Measurements from ENCODE around the gene SOX5. TPM values are rescaled to one million over a fixed set of nuclear protein-coding genes. Genes with fewer than 3 reads are reported as not detected.

SOX5 gene
- total and polyA plus RNA-seq, 2 donors (not counting 1 experiment from before 2014, with no cell fraction given): 9.2 to 32.0 TPM

DNA sequence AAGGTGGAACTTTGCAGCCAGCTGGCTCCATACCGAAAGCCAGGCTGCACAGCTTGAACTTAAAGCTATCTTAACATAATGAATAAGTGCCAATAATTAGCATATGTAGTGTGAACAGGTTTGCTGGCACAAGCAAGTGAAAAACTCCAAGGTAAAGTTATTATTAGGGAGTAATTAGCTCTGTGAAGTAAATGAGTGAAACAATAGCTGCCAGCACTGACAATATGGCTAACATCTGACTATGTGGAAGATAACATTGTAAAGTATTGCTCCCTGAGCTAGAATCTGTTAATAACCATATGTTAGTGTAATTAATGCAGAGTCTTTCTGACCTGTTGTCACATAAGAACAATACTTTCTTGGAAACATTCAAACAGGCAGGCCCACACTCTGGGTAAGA, 246.4 kb downstream of the SOX5 start:
- no peaks in the 10 kb centered on the region for H3K4me1 ChIP-seq (ENCODE audit: control insufficient read depth, extremely low read depth, insufficient read depth, low read length)
- DNase-seq (ENCODE audit: low read depth in 2 of 2): no peak

DNA sequence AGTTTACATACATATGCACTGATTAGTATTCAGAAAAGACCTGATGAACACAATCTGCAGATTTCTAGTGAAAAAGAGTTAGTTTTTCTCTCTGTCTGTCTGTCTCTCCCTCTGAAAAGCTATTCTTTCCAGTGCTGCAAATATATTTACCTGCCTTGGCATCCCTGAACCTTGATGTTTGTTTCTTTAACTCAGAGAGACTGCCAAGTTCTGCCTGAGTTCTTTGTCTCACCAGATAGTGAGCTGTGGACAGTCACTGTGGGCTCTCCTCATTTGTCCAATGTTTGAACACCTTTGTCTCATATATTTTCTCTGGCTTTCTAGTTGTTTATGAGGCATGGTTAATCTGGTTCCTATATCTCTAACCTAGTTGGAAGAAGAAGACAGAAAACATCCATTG, 250.4 kb downstream of the SOX5 start:
- no peak overlapping the region for H3K4me3 ChIP-seq (replicated peaks in 1 of 4; ENCODE audit: control extremely low read depth in 1 of 4, insufficient read depth in 1 of 4, low read depth in 3 of 4, low read length in 4 of 4)
- no peak for DNase-seq (ENCODE audit: low read depth in 2 of 2)
- peaks cover 2% of the 10 kb centered on the region for H4K20me1 ChIP-seq (ENCODE audit: control insufficient read depth, extremely low read depth, insufficient read depth, low read length)
- H3K9me3 ChIP-seq (ENCODE audit: control insufficient read depth, insufficient read depth, low read depth, low read length): no peaks in the 10 kb centered on the region
- no peaks in the 10 kb centered on the region for H3K79me2 ChIP-seq (ENCODE audit: control insufficient read depth, insufficient read depth, low read length)
- no peaks in the 10 kb centered on the region for H3K27me3 ChIP-seq (ENCODE audit: control insufficient read depth, insufficient read depth, low read length)
- H3K36me3 ChIP-seq (ENCODE audit: control insufficient read depth, insufficient read depth, low read length): no peaks in the 10 kb centered on the region
- no peak overlapping the region for H2AFZ ChIP-seq (ENCODE audit: low read length)
- H3K27ac ChIP-seq (ENCODE audit: insufficient read depth, low read length): no peak overlapping the region
- no peaks in the 10 kb centered on the region for H3K4me1 ChIP-seq (ENCODE audit: control insufficient read depth, extremely low read depth, insufficient read depth, low read length)
- no peak overlapping the region for H3K9ac ChIP-seq (ENCODE audit: insufficient read depth, low read length)
- no peak overlapping the region for H3K4me2 ChIP-seq (ENCODE audit: extremely low read depth, insufficient read depth, low read length)
- TF ChIP-seq EZH2 (IDR thresholded peaks at IDR 0.05; ENCODE audit: low read length, missing control alignments): no peak
- TF ChIP-seq, protein P1, sequence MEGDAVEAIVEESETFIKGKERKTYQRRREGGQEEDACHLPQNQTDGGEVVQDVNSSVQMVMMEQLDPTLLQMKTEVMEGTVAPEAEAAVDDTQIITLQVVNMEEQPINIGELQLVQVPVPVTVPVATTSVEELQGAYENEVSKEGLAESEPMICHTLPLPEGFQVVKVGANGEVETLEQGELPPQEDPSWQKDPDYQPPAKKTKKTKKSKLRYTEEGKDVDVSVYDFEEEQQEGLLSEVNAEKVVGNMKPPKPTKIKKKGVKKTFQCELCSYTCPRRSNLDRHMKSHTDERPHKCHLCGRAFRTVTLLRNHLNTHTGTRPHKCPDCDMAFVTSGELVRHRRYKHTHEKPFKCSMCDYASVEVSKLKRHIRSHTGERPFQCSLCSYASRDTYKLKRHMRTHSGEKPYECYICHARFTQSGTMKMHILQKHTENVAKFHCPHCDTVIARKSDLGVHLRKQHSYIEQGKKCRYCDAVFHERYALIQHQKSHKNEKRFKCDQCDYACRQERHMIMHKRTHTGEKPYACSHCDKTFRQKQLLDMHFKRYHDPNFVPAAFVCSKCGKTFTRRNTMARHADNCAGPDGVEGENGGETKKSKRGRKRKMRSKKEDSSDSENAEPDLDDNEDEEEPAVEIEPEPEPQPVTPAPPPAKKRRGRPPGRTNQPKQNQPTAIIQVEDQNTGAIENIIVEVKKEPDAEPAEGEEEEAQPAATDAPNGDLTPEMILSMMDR (conservative IDR thresholded peaks at IDR 0.05 in 1 of 2, IDR thresholded peaks at IDR 0.05 in 1 of 2; ENCODE audit: low read depth in 1 of 2, low read length in 2 of 2): no peak

More for the DNA sequence above, 246.4 kb downstream of the SOX5 start:
- no peak for TF ChIP-seq EZH2 (IDR thresholded peaks at IDR 0.05; ENCODE audit: low read length, missing control alignments)
- TF ChIP-seq, protein P1 (conservative IDR thresholded peaks at IDR 0.05 in 1 of 2, IDR thresholded peaks at IDR 0.05 in 1 of 2; ENCODE audit: low read depth in 1 of 2, low read length in 2 of 2): no peak
- no peaks in the 10 kb centered on the region for H3K9me3 ChIP-seq (ENCODE audit: control insufficient read depth, insufficient read depth, low read depth, low read length)
- H3K9ac ChIP-seq (ENCODE audit: insufficient read depth, low read length): no peak overlapping the region
- H3K4me2 ChIP-seq (ENCODE audit: extremely low read depth, insufficient read depth, low read length): no peak overlapping the region
- no peak overlapping the region for H2AFZ ChIP-seq (ENCODE audit: low read length)
- H3K36me3 ChIP-seq (ENCODE audit: control insufficient read depth, insufficient read depth, low read length): no peaks in the 10 kb centered on the region
- no peaks in the 10 kb centered on the region for H3K27me3 ChIP-seq (ENCODE audit: control insufficient read depth, insufficient read depth, low read length)
- H3K27ac ChIP-seq (ENCODE audit: insufficient read depth, low read length): no peak overlapping the region
- H4K20me1 ChIP-seq (ENCODE audit: control insufficient read depth, extremely low read depth, insufficient read depth, low read length): peaks cover 2% of the 10 kb centered on the region
- no peak overlapping the region for H3K4me3 ChIP-seq (replicated peaks in 1 of 4; ENCODE audit: control extremely low read depth in 1 of 4, insufficient read depth in 1 of 4, low read depth in 3 of 4, low read length in 4 of 4)
- H3K79me2 ChIP-seq (ENCODE audit: control insufficient read depth, insufficient read depth, low read length): no peaks in the 10 kb centered on the region

DNA sequence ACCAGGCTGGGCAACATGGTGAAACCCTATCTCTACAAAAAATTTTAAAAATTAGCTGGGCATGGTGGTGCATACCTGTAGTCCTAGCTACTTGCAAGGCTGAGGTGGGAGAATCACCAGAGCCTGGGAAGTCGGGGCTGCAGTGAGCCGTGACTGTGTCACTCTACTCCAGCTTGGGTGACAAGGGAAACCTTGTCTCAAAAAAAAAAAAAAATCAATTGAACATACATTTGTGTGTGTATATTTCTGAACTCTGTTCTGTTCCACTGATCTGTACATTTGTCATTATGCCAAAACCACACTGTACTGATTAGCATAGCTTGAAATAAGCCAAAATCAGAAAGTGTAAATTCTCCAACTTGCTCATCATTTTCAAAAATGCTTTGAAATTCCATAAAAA, 254.6 kb downstream of the SOX5 start:
- H3K36me3 ChIP-seq (ENCODE audit: control insufficient read depth, insufficient read depth, low read length): no peaks in the 10 kb centered on the region
- H3K79me2 ChIP-seq (ENCODE audit: control insufficient read depth, insufficient read depth, low read length): no peaks in the 10 kb centered on the region
- no peaks in the 10 kb centered on the region for H4K20me1 ChIP-seq (ENCODE audit: control insufficient read depth, extremely low read depth, insufficient read depth, low read length)

More for the DNA sequence above, 254.6 kb downstream of the SOX5 start:
- Histone ChIP-seq H3K4me2 (ENCODE audit: extremely low read depth, insufficient read depth, low read length) (no peak overlapping the region), H3K27ac (ENCODE audit: insufficient read depth, low read length) (no peak overlapping the region), H3K27me3 (ENCODE audit: control insufficient read depth, insufficient read depth, low read length) (no peaks in the 10 kb centered on the region), H3K9me3 (ENCODE audit: control insufficient read depth, insufficient read depth, low read depth, low read length) (no peaks in the 10 kb centered on the region), H3K9ac (ENCODE audit: insufficient read depth, low read length) (no peak overlapping the region), H3K4me3 (replicated peaks in 1 of 4; ENCODE audit: control extremely low read depth in 1 of 4, insufficient read depth in 1 of 4, low read depth in 3 of 4, low read length in 4 of 4) (no peak overlapping the region), H2AFZ (ENCODE audit: low read length) (no peak overlapping the region), H3K4me1 (ENCODE audit: control insufficient read depth, extremely low read depth, insufficient read depth, low read length) (no peaks in the 10 kb centered on the region)
- peak in 1 of 2 donors; percentile 1 for DNase-seq (ENCODE audit: low read depth in 2 of 2)
- TF ChIP-seq, protein P1 (conservative IDR thresholded peaks at IDR 0.05 in 1 of 2, IDR thresholded peaks at IDR 0.05 in 1 of 2; ENCODE audit: low read depth in 1 of 2, low read length in 2 of 2): no peak
- no peak for TF ChIP-seq EZH2 (IDR thresholded peaks at IDR 0.05; ENCODE audit: low read length, missing control alignments)
